Measurements from ENCODE around the gene CAPN9.

DNA sequence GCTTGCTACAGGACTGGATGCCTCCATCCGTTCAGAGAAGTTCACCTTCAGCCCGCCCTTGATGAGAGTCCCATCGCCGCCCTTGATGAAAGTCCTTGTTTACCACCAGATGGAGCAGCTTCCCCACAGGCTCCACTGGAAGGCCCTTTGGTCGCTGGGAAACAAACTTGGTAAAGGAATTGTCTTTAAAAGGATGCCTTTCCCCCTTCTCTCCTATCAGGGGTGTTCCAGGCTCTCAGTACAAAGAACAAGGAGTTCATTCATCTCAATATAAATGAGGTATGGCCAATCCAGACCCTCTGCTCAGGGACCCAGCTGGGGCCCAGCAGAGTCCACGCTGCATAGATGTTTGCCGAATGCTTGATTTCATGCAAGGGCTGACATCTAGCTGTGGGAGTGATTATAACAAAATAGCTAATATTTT, 50.8 kb downstream of the CAPN9 start:
- TF ChIP-seq, protein P1, sequence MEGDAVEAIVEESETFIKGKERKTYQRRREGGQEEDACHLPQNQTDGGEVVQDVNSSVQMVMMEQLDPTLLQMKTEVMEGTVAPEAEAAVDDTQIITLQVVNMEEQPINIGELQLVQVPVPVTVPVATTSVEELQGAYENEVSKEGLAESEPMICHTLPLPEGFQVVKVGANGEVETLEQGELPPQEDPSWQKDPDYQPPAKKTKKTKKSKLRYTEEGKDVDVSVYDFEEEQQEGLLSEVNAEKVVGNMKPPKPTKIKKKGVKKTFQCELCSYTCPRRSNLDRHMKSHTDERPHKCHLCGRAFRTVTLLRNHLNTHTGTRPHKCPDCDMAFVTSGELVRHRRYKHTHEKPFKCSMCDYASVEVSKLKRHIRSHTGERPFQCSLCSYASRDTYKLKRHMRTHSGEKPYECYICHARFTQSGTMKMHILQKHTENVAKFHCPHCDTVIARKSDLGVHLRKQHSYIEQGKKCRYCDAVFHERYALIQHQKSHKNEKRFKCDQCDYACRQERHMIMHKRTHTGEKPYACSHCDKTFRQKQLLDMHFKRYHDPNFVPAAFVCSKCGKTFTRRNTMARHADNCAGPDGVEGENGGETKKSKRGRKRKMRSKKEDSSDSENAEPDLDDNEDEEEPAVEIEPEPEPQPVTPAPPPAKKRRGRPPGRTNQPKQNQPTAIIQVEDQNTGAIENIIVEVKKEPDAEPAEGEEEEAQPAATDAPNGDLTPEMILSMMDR (IDR thresholded peaks at IDR 0.05): peak; percentile 39 to 82 (median 71)
- no peak for TF ChIP-seq POLR2A (IDR thresholded peaks at IDR 0.05)
